Fibroblast of lung (primary cell): Measurements from ENCODE around the gene FAHD2A. TPM values are rescaled to one million over a fixed set of nuclear protein-coding genes. Genes with fewer than 3 reads are reported as not detected.
"Not testable (repeated sequence)": the region's sequence is repeated elsewhere in the genome, so short reads cannot be mapped to it uniquely, and the experiment has no call there.

Experiments used
- DNase-seq, 2 donors: peaks; one replicate each; pipeline versions ENCODE4 v3.0.0 to v3.0.0-alpha.2; 2010; ENCODE audit warnings: low read depth in 2 of 2
- H2AFZ ChIP-seq: 2 replicates; pipeline ENCODE4 v1.5.1; 2012; ENCODE audit warnings: low read length, control low read depth, inconsistent platforms
- H3K27ac ChIP-seq: 2 replicates; pipeline ENCODE4 v1.5.1; 2011; ENCODE audit warnings: low read length, control low read depth; ENCODE audit not compliant: insufficient read depth
- H3K27me3 ChIP-seq: 2 replicates; pipeline ENCODE4 v1.5.1; 2011; ENCODE audit warnings: mild to moderate bottlenecking, low read length; ENCODE audit not compliant: control insufficient read depth, insufficient read depth
- H3K36me3 ChIP-seq: 2 replicates; pipeline ENCODE4 v1.5.1; 2011; ENCODE audit warnings: low read length; ENCODE audit not compliant: control insufficient read depth, insufficient read depth
- H3K4me1 ChIP-seq: 2 replicates; pipeline ENCODE4 v1.5.1; 2011; ENCODE audit warnings: low read length; ENCODE audit not compliant: control insufficient read depth, insufficient read depth; ENCODE audit errors: extremely low read depth
- H3K4me2 ChIP-seq: 2 replicates; pipeline ENCODE4 v1.5.1; 2011; ENCODE audit warnings: low read length, control low read depth; ENCODE audit not compliant: insufficient read depth; ENCODE audit errors: extremely low read depth
- H3K4me3 ChIP-seq, 4 experiments: fragments of 200-600 bp in 1 of 4; sonication (generic) in 1 of 4; replicated peaks in 1 of 4; 2 replicates each; pipeline ENCODE4 v1.5.1; 2011 to 2016; ENCODE audit warnings: low read length in 4 of 4, low read depth in 3 of 4, mild to moderate bottlenecking in 3 of 4, control low read depth in 2 of 4, inconsistent platforms in 1 of 4, mixed read lengths in 1 of 4; ENCODE audit not compliant: insufficient read depth in 1 of 4; ENCODE audit errors: control extremely low read depth in 1 of 4
- H3K79me2 ChIP-seq: 2 replicates; pipeline ENCODE4 v1.5.1; 2012; ENCODE audit warnings: mild to moderate bottlenecking, low read length, inconsistent platforms; ENCODE audit not compliant: control insufficient read depth, insufficient read depth
- H3K9ac ChIP-seq: 2 replicates; pipeline ENCODE4 v1.5.1; 2011; ENCODE audit warnings: mild to moderate bottlenecking, low read length, control low read depth; ENCODE audit not compliant: insufficient read depth
- H3K9me3 ChIP-seq: 2 replicates; pipeline ENCODE4 v1.5.1; 2012; ENCODE audit warnings: low read depth, low read length; ENCODE audit not compliant: control insufficient read depth, insufficient read depth
- H4K20me1 ChIP-seq: 2 replicates; pipeline ENCODE4 v1.5.1; 2011; ENCODE audit warnings: low read length; ENCODE audit not compliant: control insufficient read depth, insufficient read depth; ENCODE audit errors: extremely low read depth
- polyA plus RNA-seq, 2 donors: library from polyadenylated mRNA; depleted of rRNA in 1 of 2; stranded (reverse) in 1 of 2; unstranded in 1 of 2; fragments of >200 nt; gene quantifications; 2 replicates each; pipeline ENCODE4 v1.2.1, GENCODE V29; 2011 to 2012; ENCODE audit warnings: missing spikeins in 1 of 2
- total RNA-seq: library from RNA; depleted of rRNA; stranded (reverse); fragments of >200 nt; gene quantifications from 2 replicates; pipeline ENCODE4 v1.2.1, GENCODE V29; 2014
- TF ChIP-seq, protein P1 (sequence below), 2 donors: IDR thresholded peaks in 1 of 2; conservative IDR thresholded peaks in 1 of 2; 1 replicate in 1 of 2; 2 replicates in 1 of 2; pipeline ENCODE4 v1.5.1; 2011 to 2012; ENCODE audit warnings: low read length in 2 of 2, control low read depth in 1 of 2, inconsistent platforms in 1 of 2, low read depth in 1 of 2, mild to moderate bottlenecking in 1 of 2

The FAHD2A gene
- total and polyA plus RNA-seq, 2 donors (not counting 1 experiment from before 2014, with no cell fraction given): 22.1 to 32.5 TPM

- H3K36me3 ChIP-seq, H3K4me3 ChIP-seq, H3K27me3 ChIP-seq, H3K79me2 ChIP-seq, H3K9me3 ChIP-seq, H4K20me1 ChIP-seq, H3K4me2 ChIP-seq, H3K9ac ChIP-seq, H3K4me1 ChIP-seq, H2AFZ ChIP-seq, H3K27ac ChIP-seq: not testable (repeated sequence)
- DNase-seq: peak; percentile 19 to 73
These were observed 8.7 kb downstream of the FAHD2A start for GRCh38 chr2:95411239-95411638.

DNA sequence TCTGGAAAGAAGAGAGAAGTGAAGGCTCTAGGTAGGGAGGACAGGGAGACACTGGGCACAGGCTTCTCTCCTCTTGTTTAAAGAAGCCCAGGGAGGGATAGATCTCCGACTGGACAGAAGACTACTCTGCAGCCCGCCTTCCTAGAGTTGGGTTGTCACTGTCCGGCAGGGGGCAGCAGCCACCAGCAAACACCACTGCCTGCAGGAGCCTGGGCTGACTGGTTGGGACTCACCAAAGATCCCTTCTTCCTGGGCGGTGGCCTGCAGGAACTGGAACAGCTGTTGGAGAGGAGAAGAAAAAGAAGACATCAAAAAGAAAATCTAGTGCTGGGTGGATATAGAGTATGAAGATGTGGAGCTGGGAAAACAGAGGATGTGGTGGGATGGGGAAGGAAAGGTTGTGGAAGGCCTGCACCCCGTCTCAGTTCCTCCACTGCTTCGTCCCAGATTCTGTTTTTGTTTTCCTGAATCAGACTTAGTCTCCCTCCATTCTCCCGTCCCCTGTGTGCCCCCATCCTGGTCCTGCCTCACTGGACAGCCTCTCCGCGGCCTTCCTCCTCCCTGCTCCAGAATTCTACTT, 11.6 kb downstream of the FAHD2A start:
- peak; percentile 59 to 85 for DNase-seq

GRCh38 chr2:95415138-95415537, 12.6 kb downstream of the FAHD2A start:
- not testable (repeated sequence) for H3K4me2 ChIP-seq, H4K20me1 ChIP-seq, H3K36me3 ChIP-seq, DNase-seq, H3K79me2 ChIP-seq, H2AFZ ChIP-seq, H3K9me3 ChIP-seq, H3K27me3 ChIP-seq, H3K4me3 ChIP-seq, H3K9ac ChIP-seq, H3K27ac ChIP-seq, H3K4me1 ChIP-seq

More for the DNA sequence above, 11.6 kb downstream of the FAHD2A start:
- not testable (repeated sequence) for H3K4me1 ChIP-seq, H2AFZ ChIP-seq, H3K27me3 ChIP-seq, H3K36me3 ChIP-seq, H4K20me1 ChIP-seq, H3K79me2 ChIP-seq, H3K4me2 ChIP-seq, H3K27ac ChIP-seq, H3K9ac ChIP-seq, H3K9me3 ChIP-seq, H3K4me3 ChIP-seq
- TF ChIP-seq, protein P1, sequence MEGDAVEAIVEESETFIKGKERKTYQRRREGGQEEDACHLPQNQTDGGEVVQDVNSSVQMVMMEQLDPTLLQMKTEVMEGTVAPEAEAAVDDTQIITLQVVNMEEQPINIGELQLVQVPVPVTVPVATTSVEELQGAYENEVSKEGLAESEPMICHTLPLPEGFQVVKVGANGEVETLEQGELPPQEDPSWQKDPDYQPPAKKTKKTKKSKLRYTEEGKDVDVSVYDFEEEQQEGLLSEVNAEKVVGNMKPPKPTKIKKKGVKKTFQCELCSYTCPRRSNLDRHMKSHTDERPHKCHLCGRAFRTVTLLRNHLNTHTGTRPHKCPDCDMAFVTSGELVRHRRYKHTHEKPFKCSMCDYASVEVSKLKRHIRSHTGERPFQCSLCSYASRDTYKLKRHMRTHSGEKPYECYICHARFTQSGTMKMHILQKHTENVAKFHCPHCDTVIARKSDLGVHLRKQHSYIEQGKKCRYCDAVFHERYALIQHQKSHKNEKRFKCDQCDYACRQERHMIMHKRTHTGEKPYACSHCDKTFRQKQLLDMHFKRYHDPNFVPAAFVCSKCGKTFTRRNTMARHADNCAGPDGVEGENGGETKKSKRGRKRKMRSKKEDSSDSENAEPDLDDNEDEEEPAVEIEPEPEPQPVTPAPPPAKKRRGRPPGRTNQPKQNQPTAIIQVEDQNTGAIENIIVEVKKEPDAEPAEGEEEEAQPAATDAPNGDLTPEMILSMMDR (conservative IDR thresholded peaks at IDR 0.05 in 1 of 2, IDR thresholded peaks at IDR 0.05 in 1 of 2; ENCODE audit: low read depth in 1 of 2, low read length in 2 of 2): peak; percentile 69 to 72

GRCh38 chr2:95415561-95415960, 13.1 kb downstream of the FAHD2A start:
- H3K27me3 ChIP-seq, H3K9me3 ChIP-seq, H3K4me2 ChIP-seq, H4K20me1 ChIP-seq, H3K4me1 ChIP-seq, H3K4me3 ChIP-seq, H3K9ac ChIP-seq, H3K36me3 ChIP-seq, DNase-seq, H3K27ac ChIP-seq, H2AFZ ChIP-seq, H3K79me2 ChIP-seq: not testable (repeated sequence)

- H3K79me2 ChIP-seq, H3K4me2 ChIP-seq, H3K36me3 ChIP-seq, H3K9ac ChIP-seq, H3K9me3 ChIP-seq, H3K27ac ChIP-seq, H4K20me1 ChIP-seq, H3K4me1 ChIP-seq, H2AFZ ChIP-seq, H3K27me3 ChIP-seq, H3K4me3 ChIP-seq, DNase-seq: not testable (repeated sequence)
These were observed 24.8 kb downstream of the FAHD2A start for GRCh38 chr2:95427196-95427867.

DNA sequence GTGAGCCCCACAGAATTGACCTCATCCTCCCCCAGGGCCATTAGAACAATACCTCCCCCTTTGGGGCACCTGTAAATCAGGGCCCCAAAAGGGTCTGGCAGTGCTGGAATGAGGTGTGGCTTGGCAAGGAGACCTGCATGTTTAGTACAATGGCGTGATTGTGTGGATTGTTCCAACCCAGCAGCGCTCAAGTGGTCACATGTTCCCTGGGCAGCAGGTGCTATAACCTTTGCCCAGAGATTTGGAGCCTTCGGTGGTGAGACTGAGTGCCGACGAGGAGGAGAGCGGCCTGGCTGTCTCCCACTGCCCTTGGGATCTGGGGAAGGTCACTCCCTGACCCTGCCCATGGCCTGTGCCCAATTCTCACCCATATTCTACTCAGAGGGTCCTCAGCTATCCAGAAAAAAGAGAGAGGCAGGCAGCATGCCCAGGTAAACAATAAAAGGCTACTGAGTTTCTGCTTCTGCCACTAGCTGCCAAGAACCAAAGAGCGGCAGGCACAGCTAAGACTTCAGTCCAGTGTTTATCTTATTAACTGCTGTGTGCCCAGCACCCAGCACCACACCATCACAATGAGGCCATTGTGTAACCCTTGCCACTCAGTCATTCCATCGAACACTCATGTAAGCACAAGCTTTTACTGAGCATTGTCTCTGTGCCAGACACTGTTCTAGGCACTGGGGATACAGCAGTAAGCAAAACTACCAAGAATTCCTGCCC, 27.4 kb downstream of the FAHD2A start:
- not testable (repeated sequence) for H3K9ac ChIP-seq, DNase-seq, H3K9me3 ChIP-seq, H4K20me1 ChIP-seq, H3K27ac ChIP-seq, H2AFZ ChIP-seq, H3K79me2 ChIP-seq, H3K27me3 ChIP-seq, H3K4me2 ChIP-seq, H3K36me3 ChIP-seq, H3K4me1 ChIP-seq, H3K4me3 ChIP-seq
